Fibroblast of skin of back (primary cell): ENCODE measurements around the gene ZNF791.
A peak's percentile ranks its signal among the peaks of the same experiment; 100 is the strongest.
"Not testable (repeated sequence)": the region's sequence is repeated elsewhere in the genome, so short reads cannot be mapped to it uniquely, and the experiment has no call there.

Experiments
- DNase-seq: peaks from one replicate; pipeline ENCODE4 v3.0.0-alpha.2; 2013

ZNF791 gene

DNA sequence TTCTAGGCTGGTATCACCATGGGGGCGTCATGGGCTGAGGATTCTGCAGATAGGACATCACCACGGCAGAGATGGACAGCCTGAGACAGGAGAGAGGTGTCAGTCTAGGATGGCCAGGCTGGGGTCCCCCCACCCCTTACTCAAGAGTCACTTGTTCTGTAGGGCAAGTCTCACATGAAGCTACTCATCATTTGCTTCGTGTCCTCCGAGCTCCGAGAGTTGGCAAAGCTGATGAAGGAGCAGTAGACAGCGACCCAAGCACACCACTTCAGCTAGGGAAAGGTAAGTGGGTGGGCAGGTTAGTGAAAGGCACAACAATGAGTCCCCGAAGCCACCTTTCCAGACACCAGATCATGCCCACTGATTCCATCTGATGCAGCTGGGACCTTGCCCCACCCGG lies 57.6 kb downstream of the ZNF791 start:
- DNase-seq: no peak

DNA sequence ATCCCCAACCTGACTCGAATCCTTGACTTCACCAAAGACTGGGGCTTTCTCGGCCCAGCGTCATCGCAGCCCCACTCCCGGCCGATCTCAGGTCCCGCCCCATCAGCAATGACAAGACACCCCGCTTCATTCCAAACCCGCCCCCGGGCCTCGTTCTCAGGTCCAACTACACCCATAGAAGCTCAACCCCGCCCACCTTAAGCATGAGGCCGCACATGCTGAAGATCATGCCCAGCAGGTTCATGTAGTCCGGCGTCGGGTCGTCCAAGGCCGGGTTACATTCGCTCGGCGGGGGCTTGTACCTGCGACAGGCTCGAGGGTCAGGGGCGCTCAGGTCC lies 58.2 kb downstream of the ZNF791 start:
- peak; percentile 38 for DNase-seq

DNA sequence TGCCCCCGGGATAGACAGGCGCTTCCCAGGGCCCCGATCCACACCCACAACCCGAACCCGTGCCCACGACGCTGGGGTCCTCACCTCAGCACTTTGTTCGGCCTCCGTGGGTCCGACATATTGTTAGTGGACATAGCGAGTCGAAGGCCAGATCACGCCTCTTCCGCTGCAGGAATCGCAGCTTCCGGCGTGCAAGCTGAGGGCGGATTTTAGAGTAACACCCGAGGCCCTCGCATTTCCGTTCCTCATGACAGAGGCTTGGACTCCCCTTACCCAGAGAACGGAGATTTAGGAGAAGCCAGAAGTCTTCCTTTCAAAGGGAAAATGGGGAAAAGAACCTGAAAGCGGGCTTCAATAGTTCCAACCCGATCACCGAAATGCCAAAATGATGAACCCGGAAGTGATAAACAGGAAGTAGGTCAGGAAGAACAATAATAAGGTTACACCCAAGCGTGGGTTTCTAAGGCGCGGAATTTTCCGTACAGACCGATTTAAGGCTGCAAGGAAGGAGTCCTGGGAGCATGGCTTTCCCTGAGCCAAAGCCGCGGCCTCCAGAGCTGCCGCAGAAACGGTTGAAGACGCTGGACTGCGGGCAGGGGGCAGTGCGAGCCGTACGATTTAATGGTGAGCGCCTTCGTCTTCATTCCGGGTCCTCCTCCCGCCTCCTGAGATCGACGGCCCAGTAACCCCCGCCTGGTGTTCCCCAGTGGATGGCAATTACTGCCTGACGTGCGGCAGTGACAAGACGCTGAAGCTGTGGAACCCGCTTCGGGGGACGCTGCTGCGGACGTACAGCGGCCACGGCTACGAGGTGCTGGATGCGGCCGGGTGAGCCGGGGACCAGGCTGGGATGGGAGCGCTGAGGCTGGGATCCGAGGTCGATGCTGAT lies 58.8 kb downstream of the ZNF791 start:
- DNase-seq: peak; percentile 80

- no peak for DNase-seq
These were observed 59.6 kb downstream of the ZNF791 start for GRCh38 chr19:12670159-12670928.

DNA sequence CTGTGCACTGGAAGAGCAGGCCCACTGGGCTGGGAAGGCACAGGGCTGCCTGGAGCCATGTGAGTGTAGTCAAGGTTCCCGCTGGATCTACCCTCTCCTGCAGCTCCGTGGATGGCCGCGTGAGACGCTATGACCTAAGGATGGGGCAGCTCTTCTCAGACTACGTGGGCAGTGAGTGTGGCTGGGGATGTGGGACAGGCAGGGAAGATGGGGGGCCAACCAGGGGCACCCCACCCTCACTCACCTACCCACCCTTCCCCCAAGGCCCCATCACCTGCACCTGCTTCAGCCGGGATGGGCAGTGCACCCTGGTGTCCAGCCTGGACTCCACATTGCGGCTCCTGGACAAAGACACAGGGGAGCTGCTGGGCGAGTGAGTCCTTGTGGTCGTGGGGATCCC lies 62.0 kb downstream of the ZNF791 start:
- no peak for DNase-seq

DNA sequence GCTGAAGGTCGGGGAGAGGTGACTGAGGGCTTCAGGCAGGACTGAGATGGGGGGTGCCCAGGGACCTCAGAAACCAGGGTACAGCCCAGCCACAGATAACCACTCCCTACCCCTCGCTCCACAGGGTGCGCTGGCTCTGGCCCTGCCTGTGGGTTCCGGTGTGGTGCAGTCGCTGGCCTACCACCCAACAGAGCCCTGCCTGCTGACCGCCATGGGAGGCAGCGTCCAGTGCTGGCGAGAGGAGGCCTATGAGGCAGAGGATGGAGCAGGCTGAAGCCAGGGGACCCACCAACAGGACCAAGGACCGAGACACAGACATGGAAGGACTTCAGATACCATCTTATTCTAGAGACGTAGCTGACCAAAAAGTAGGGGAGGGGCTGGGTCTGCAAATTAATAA lies 64.7 kb downstream of the ZNF791 start:
- DNase-seq: no peak

- no peak for DNase-seq
These were observed 65.2 kb downstream of the ZNF791 start for GRCh38 chr19:12675940-12676339.

GRCh38 chr19:12676384-12676792 lies 65.7 kb downstream of the ZNF791 start:
- peak; percentile 73 for DNase-seq

DNA sequence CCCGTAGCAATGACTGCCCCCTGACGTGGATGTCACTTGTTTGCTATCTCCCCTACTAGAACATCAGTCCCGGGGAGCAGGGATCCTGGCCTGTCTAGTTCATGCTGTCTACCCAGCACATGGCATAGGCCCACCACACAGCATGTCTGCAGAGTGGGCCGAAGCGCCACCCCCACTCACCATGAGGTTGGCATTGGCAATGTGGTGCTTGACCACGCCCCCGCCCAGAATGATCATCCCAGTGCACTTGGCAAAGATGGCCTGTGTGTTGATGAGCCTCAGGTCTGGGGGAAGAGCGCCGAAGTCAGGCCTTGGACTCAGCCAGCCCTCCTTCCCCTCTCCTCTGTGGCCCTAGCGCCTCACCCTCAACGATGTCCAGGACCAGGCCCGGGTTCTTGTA lies 66.2 kb downstream of the ZNF791 start:
- no peak for DNase-seq

- DNase-seq: not testable (repeated sequence)
These were observed 67.3 kb downstream of the ZNF791 start for GRCh38 chr19:12678039-12678438.

GRCh38 chr19:12680034-12680433 lies 69.3 kb downstream of the ZNF791 start:
- no peak for DNase-seq

DNA sequence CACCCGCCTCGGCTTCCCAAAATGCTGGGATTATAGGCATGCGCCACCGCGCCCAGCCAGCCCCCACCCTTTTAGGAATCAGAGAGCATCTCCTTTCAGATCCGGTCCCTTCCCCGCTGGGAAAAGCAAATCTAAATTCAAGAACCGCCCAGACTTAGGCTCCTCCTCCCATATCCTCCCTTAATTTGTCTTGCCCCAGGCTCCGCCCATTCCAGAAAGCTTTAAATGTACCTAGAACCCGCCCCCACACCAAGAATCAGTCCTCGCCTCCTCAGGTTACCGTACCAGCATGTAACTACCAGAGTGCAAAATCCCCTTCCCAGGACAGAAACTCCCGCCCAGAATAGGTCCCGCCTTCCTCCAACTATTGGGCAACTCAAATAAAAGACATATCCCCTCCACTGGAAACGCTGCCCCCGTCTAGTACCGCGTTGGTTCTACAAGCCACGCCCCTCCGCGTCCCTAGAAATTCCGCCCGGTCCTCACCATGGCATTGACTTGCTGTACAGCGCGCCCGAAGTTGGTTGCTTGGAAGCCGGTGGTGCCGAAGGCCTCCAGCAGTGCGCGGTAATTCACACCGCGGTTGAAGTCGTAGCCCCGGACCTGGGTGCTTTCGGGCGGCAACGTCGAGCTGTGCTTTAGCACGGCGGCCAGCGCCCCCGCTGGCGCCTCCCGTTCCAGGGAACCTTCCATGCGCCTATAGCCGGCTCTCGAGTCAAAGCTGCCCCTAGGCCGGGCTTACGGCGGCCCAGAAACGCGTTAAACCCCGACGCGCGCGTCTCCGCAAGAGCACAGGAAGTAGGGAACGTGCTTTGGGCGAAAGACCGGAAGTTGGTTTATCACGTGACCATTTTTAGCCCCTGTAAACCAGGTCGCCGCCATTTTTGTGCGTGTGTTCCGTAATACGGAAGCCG lies 70.6 kb downstream of the ZNF791 start, which contains the start of gene DHPS:
Gene DHPS (minus strand): TSS at position 807 of the 914 bp plus-strand sequence. CDS start 114 bp downstream, at position 693.
- peak; percentile 98 for DNase-seq
